HCT116 (cell line): ENCODE measurements around the gene FAM83F. TPM values are rescaled to one million over a fixed set of nuclear protein-coding genes. Genes with fewer than 3 reads are reported as not detected.

ENCODE experiments used
- ATAC-seq: fragments of 200-7000 bp; cut with Tn5 transposase; 2 replicates; pipeline ENCODE4 v1.9.1; 2020; ENCODE audit warnings: mild to moderate bottlenecking, moderate library complexity
- BruUV-seq: library from RNA; stranded (reverse); fragments of 400-500 nt; replicated peaks from 2 replicates; lab custom pipeline; 2021; lab: Mats Ljungman, UMichigan
- CTCF ChIA-PET: fragments of 300-600 bp; sonication (Branson Sonifier 250); formaldehyde crosslinking; loops from one replicate; lab custom pipeline; 2021; ENCODE audit warnings: antibody characterized with exemption; lab: Charles Lee
- POLR2A ChIA-PET: fragments of 300-600, 350-600 bp; sonication (Branson Sonifier 250); formaldehyde crosslinking; loops from one replicate; lab custom pipeline; 2021; ENCODE audit warnings: antibody characterized with exemption; lab: Charles Lee
- RAD21 ChIA-PET, 2 experiments: fragments of 300-600 bp; sonication (Branson Sonifier 250); formaldehyde crosslinking; loops; one replicate each; lab custom pipeline; 2023; ENCODE audit warnings: low total read pairs in 2 of 2; ENCODE audit not compliant: uncharacterized antibody in 2 of 2, unreplicated experiment in 2 of 2, low non-redundant PET in 1 of 2; lab: Charles Lee
- DNase-seq: peaks from one replicate; pipeline ENCODE4 v3.0.0-alpha.2; 2010; ENCODE audit warnings: low read depth, low spot score
- H2AFZ ChIP-seq: fragments of 200-600 bp; shearing (Covaris generic), sonication (generic); 2 replicates; pipeline ENCODE4 v1.6.1; 2017; ENCODE audit warnings: low read depth, mixed run types, mixed read lengths, antibody characterized with exemption, low read length; ENCODE audit not compliant: poor library complexity, severe bottlenecking
- H3K27ac ChIP-seq: 2 replicates; pipeline ENCODE4 v1.5.1; 2012; ENCODE audit warnings: low read depth, low read length
- H3K27me3 ChIP-seq: fragments of 200-600 bp; sonication (generic); 2 replicates; pipeline ENCODE4 v1.6.1; 2016; ENCODE audit warnings: mixed run types, low read length, mixed read lengths; ENCODE audit not compliant: insufficient read depth
- H3K36me3 ChIP-seq, 2 experiments: fragments of 200-500 bp in 1 of 2; fragments of 200-600 bp in 1 of 2; sonication (Bioruptor generic) in 1 of 2; sonication (generic) in 1 of 2; 2 replicates each; pipeline versions ENCODE4 v1.5.1 to v1.6.1; 2014 to 2016; ENCODE audit warnings: low read length in 2 of 2, inconsistent platforms in 1 of 2, mixed read lengths in 1 of 2, mixed run types in 1 of 2; ENCODE audit not compliant: insufficient read depth in 2 of 2, control insufficient read depth in 1 of 2
- H3K4me1 ChIP-seq, 2 experiments: fragments of 200-600 bp in 1 of 2; sonication (generic) in 1 of 2; 2 replicates each; pipeline versions ENCODE4 v1.5.1 to v1.6.1; 2012 to 2017; ENCODE audit warnings: low read length in 2 of 2, inconsistent platforms in 1 of 2, mild to moderate bottlenecking in 1 of 2, mixed read lengths in 1 of 2, mixed run types in 1 of 2, moderate library complexity in 1 of 2; ENCODE audit not compliant: insufficient read depth in 2 of 2, control insufficient read depth in 1 of 2
- H3K4me2 ChIP-seq: fragments of 200-600 bp; sonication (generic); 2 replicates; pipeline ENCODE4 v1.6.1; 2017; ENCODE audit warnings: mixed run types, low read length, mixed read lengths
- H3K4me3 ChIP-seq, 2 experiments: fragments of 200-600 bp in 1 of 2; sonication (generic) in 1 of 2; replicated peaks in 1 of 2; 2 replicates each; pipeline ENCODE4 v1.5.1; 2011 to 2016; ENCODE audit warnings: low read length in 2 of 2, control low read depth in 1 of 2, low read depth in 1 of 2, mild to moderate bottlenecking in 1 of 2, mixed read lengths in 1 of 2, mixed run types in 1 of 2
- H3K79me2 ChIP-seq: fragments of 200-600 bp; sonication (generic); 2 replicates; pipeline ENCODE4 v1.6.1; 2017; ENCODE audit warnings: mild to moderate bottlenecking, mixed run types, low read length, moderate library complexity, mixed read lengths; ENCODE audit not compliant: insufficient read depth
- H3K9ac ChIP-seq: fragments of 200-600 bp; sonication (generic); 2 replicates; pipeline ENCODE4 v1.6.1; 2016; ENCODE audit warnings: low read length, mixed read lengths
- H3K9me2 ChIP-seq: fragments of 200-600 bp; sonication (generic), shearing (Covaris generic); 2 replicates; pipeline ENCODE4 v1.6.1; 2017; ENCODE audit warnings: mixed run types, mild to moderate bottlenecking, moderate library complexity; ENCODE audit not compliant: insufficient read depth
- H3K9me3 ChIP-seq, 2 experiments: fragments of 200-500 bp in 1 of 2; fragments of 200-600 bp in 1 of 2; sonication (Bioruptor generic) in 1 of 2; sonication (generic) in 1 of 2; 2 replicates each; pipeline ENCODE4 v1.6.1; 2014 to 2017; ENCODE audit warnings: low read length in 2 of 2, mixed read lengths in 2 of 2, inconsistent platforms in 1 of 2, low read depth in 1 of 2, mild to moderate bottlenecking in 1 of 2, mixed run types in 1 of 2, moderate library complexity in 1 of 2; ENCODE audit not compliant: control insufficient read depth in 1 of 2, insufficient read depth in 1 of 2
- H4K20me1 ChIP-seq: fragments of 200-600 bp; sonication (generic), shearing (Covaris generic); 2 replicates; pipeline ENCODE4 v1.6.1; 2017; ENCODE audit warnings: mixed run types, mild to moderate bottlenecking, moderate library complexity; ENCODE audit not compliant: insufficient read depth
- CEBPB ChIP-seq: IDR thresholded peaks from 2 replicates; pipeline ENCODE4 v1.6.1; 2012; ENCODE audit warnings: low read depth
- EZH2phosphoT487 ChIP-seq: fragments of 200-600 bp; IDR thresholded peaks from 2 replicates; pipeline ENCODE4 v1.6.1; 2018; ENCODE audit warnings: antibody characterized with exemption, borderline replicate concordance
- FOSL1 ChIP-seq: IDR thresholded peaks from 2 replicates; pipeline ENCODE4 v1.6.1; 2012; ENCODE audit warnings: low read depth
- POLR2A ChIP-seq: IDR thresholded peaks from 2 replicates; pipeline ENCODE4 v1.7.0; 2011; ENCODE audit warnings: borderline replicate concordance; ENCODE audit not compliant: insufficient read depth, insufficient read length; ENCODE audit errors: extremely low read depth
- RAD21 ChIP-seq: IDR thresholded peaks from 2 replicates; pipeline ENCODE4 v1.6.1; 2012; ENCODE audit warnings: low read depth, mild to moderate bottlenecking
- SIN3A ChIP-seq: IDR thresholded peaks from 2 replicates; pipeline ENCODE4 v1.6.1; 2012; ENCODE audit warnings: low read depth
- SP1 ChIP-seq: IDR thresholded peaks from 2 replicates; pipeline ENCODE4 v1.6.1; 2012; ENCODE audit warnings: low read depth
- intact Hi-C: fragments of 100-400 bp; cut with micrococcal nuclease; formaldehyde crosslinking; loops from 2 replicates; pipeline ENCODE4 v1.10.0; 2022
- total RNA-seq: library from RNA; stranded (reverse); gene quantifications from one replicate; pipeline ENCODE4 v1.2.1, GENCODE V29; 2021; ENCODE audit not compliant: unreplicated experiment
- TF ChIP-seq, protein P1 (sequence below): IDR thresholded peaks from 2 replicates; pipeline ENCODE4 v1.6.1; 2011; ENCODE audit warnings: mild to moderate bottlenecking, low read length, moderate library complexity; ENCODE audit not compliant: insufficient replicate concordance; ENCODE audit errors: extremely low read depth
- TF ChIP-seq, protein P2 (sequence below): IDR thresholded peaks from 2 replicates; pipeline ENCODE4 v1.6.1; 2012
- TF ChIP-seq, protein P3 (sequence below): IDR thresholded peaks from 2 replicates; pipeline ENCODE4 v1.6.1; 2012; ENCODE audit warnings: low read depth

Gene FAM83F
- total RNA-seq, 1 experiment from 2014 or later = 24.5 TPM

- no peak for DNase-seq
- Histone ChIP-seq H3K9me2 (no peaks in the 10 kb centered on the region), H4K20me1 (no peaks in the 10 kb centered on the region), H3K4me1 (no peaks in the 10 kb centered on the region), H3K36me3 (no peaks in the 10 kb centered on the region), H3K4me2 (no peak overlapping the region), H2AFZ (no peak overlapping the region), H3K79me2 (no peaks in the 10 kb centered on the region), H3K9ac (no peak overlapping the region), H3K27ac (no peak overlapping the region), H3K4me3 (no peak overlapping the region), H3K9me3 (no peaks in the 10 kb centered on the region), H3K27me3 (no peaks in the 10 kb centered on the region)
- ChIA-PET CTCF (no interaction called here), POLR2A (no interaction called here), RAD21 (no interaction called here)
- no peak for ATAC-seq
- BruUV-seq = no TSS peak
- TF ChIP-seq SIN3A (no peak), CEBPB (no peak), EZH2phosphoT487 (no peak), POLR2A (no peak), FOSL1 (no peak), SP1 (no peak), RAD21 (no peak)
- TF ChIP-seq, protein P1, sequence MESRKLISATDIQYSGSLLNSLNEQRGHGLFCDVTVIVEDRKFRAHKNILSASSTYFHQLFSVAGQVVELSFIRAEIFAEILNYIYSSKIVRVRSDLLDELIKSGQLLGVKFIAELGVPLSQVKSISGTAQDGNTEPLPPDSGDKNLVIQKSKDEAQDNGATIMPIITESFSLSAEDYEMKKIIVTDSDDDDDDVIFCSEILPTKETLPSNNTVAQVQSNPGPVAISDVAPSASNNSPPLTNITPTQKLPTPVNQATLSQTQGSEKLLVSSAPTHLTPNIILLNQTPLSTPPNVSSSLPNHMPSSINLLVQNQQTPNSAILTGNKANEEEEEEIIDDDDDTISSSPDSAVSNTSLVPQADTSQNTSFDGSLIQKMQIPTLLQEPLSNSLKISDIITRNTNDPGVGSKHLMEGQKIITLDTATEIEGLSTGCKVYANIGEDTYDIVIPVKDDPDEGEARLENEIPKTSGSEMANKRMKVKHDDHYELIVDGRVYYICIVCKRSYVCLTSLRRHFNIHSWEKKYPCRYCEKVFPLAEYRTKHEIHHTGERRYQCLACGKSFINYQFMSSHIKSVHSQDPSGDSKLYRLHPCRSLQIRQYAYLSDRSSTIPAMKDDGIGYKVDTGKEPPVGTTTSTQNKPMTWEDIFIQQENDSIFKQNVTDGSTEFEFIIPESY = no peak
- TF ChIP-seq, protein P2, sequence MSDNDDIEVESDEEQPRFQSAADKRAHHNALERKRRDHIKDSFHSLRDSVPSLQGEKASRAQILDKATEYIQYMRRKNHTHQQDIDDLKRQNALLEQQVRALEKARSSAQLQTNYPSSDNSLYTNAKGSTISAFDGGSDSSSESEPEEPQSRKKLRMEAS = no peak
- TF ChIP-seq, protein P3, sequence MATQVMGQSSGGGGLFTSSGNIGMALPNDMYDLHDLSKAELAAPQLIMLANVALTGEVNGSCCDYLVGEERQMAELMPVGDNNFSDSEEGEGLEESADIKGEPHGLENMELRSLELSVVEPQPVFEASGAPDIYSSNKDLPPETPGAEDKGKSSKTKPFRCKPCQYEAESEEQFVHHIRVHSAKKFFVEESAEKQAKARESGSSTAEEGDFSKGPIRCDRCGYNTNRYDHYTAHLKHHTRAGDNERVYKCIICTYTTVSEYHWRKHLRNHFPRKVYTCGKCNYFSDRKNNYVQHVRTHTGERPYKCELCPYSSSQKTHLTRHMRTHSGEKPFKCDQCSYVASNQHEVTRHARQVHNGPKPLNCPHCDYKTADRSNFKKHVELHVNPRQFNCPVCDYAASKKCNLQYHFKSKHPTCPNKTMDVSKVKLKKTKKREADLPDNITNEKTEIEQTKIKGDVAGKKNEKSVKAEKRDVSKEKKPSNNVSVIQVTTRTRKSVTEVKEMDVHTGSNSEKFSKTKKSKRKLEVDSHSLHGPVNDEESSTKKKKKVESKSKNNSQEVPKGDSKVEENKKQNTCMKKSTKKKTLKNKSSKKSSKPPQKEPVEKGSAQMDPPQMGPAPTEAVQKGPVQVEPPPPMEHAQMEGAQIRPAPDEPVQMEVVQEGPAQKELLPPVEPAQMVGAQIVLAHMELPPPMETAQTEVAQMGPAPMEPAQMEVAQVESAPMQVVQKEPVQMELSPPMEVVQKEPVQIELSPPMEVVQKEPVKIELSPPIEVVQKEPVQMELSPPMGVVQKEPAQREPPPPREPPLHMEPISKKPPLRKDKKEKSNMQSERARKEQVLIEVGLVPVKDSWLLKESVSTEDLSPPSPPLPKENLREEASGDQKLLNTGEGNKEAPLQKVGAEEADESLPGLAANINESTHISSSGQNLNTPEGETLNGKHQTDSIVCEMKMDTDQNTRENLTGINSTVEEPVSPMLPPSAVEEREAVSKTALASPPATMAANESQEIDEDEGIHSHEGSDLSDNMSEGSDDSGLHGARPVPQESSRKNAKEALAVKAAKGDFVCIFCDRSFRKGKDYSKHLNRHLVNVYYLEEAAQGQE = no peak
- intact Hi-C loops = no loop called here
Measured at GRCh38 chr22:40067639-40068038, 72.9 kb downstream of the FAM83F start.
